GM10266 (cell line): ENCODE data around the gene SELENON.

ENCODE experiments used
- DNase-seq: peaks from one replicate; pipeline ENCODE4 v3.0.0; 2012; ENCODE audit errors: extremely low spot score
- CTCF ChIP-seq: IDR thresholded peaks from 2 replicates; pipeline ENCODE4 v1.5.1; 2012; ENCODE audit warnings: mild to moderate bottlenecking, low read depth; ENCODE audit not compliant: control insufficient read depth, insufficient read depth; ENCODE audit errors: missing control alignments

SELENON gene

GRCh38 chr1:25826571-25826970 lies 26.6 kb downstream of the SELENON start:
- TF ChIP-seq CTCF, result no peak

DNA sequence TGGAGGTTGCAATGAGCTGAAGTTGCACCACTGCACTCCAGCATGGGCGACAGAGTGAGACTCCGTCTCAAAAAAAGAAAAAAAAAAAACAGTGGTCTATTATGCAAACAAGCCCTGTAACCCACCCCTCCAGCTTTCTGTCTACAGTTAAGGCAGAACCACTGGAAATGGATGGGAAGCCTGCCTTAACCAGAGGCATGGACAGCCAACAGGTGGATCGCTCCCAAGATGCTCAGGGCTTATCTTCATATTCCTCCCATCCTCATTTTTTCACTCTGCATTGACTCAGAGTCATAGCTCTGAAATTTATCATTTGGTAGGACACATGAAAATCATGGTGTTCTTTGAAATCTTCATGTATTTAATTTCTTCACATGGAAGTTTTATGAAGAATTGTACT lies 28.5 kb downstream of the SELENON start:
- TF ChIP-seq CTCF, result no peak
- no peak for DNase-seq

More at GRCh38 chr1:25826571-25826970, 26.6 kb downstream of the SELENON start:
- no peak for DNase-seq

GRCh38 chr1:25829046-25829445 lies 29.1 kb downstream of the SELENON start:
- TF ChIP-seq CTCF, result no peak
- no peak for DNase-seq

DNA sequence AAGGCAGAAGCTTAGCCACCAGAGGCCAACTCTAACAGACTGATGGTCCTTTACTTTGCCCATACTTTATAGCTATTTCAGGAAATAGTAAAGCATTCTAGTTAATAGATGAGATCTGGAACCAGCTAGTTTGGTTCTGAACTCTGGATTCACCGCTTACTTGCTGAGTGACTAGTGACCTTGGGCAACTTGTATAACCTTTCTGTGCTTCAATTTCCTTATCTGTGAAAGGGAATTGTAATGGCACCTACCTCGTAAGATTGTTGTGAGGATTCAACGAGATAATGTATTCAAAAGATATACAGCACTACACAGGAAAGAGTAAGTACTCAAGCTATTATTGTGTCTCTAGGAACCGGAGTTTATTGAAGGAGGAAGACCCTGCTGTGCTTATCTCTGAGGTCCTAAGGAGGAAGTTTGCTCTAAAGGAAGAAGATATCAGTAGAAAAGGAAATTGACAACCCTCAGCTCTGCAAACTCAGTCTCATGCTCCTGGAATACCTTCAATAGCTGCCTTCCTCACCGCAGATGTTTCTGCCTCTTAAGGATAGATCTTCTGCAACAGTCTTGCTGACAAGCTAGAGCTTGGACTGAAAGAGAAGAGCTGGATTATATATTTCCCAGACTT lies 31.7 kb downstream of the SELENON start:
- DNase-seq, result no peak
- TF ChIP-seq CTCF, result no peak

- no peak for DNase-seq
- no peak for TF ChIP-seq CTCF
Observed at GRCh38 chr1:25832336-25833037, 32.5 kb downstream of the SELENON start.

DNA sequence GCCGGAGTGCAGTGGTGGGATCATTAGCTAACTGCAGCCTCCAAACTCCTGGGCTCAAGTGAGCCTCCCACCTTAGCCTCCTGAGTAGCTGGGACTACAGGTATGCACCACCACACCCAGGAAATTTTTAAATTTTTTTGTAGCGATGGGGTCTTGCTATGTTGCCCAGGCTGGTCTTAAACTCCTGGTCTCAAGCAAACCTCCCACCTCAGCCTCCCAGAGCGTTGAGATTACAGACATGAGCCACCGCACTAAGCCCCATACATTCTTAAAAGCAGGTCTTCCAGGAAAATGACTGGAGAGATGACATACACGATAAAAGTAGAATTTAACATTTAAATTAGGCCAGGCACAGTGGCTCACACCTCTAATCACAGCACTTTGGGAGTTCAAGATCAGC lies 33.2 kb downstream of the SELENON start:
- no peak for DNase-seq
- TF ChIP-seq CTCF, result no peak

DNA sequence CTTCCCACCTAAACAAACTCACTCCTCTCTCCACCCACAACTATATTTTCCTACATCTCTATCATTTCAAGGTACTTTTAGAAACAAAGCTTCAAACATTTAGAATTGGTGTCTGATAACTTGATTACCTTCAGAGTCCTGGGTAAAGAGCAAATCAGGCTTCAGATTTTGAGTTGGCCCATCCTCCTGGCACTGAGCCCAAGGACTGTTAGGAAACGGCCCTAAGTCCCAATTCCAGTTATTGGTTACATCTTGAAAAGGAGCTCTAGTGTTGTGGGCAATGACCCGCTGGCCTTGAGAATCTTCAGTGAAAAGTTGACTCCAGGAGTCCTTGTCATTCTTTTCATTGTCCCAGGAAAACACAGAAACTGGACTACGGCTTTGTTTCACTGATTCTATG lies 34.9 kb downstream of the SELENON start:
- DNase-seq, result no peak
- no peak for TF ChIP-seq CTCF
